ENCODE measurements around the gene CUL1.

CUL1 gene

GRCh38 chr7:148718431-148718830 lies 19.7 kb downstream of the CUL1 start:
- no peak for DNase-seq (ENCODE audit: low spot score)

- no peak for DNase-seq (ENCODE audit: low spot score)
Measured at GRCh38 chr7:148719753-148720152, 21.1 kb downstream of the CUL1 start.

GRCh38 chr7:148720472-148720871 lies 21.8 kb downstream of the CUL1 start:
- DNase-seq (ENCODE audit: low spot score), result no peak

- DNase-seq (ENCODE audit: low spot score), result no peak
Measured at GRCh38 chr7:148721390-148721789, 22.7 kb downstream of the CUL1 start.

- DNase-seq (ENCODE audit: low spot score), result no peak
Measured at GRCh38 chr7:148722340-148723165, 23.9 kb downstream of the CUL1 start.

GRCh38 chr7:148723166-148723559 lies 24.5 kb downstream of the CUL1 start:
- no peak for DNase-seq (ENCODE audit: low spot score)

- no peak for DNase-seq (ENCODE audit: low spot score)
Measured at GRCh38 chr7:148723846-148724245, 25.1 kb downstream of the CUL1 start.

GRCh38 chr7:148726385-148726784 lies 27.7 kb downstream of the CUL1 start:
- DNase-seq (ENCODE audit: low spot score), result no peak

GRCh38 chr7:148727501-148728278 lies 29.0 kb downstream of the CUL1 start:
- DNase-seq (ENCODE audit: low spot score), result no peak

GRCh38 chr7:148729984-148730733 lies 31.5 kb downstream of the CUL1 start:
- no peak for DNase-seq (ENCODE audit: low spot score)

GRCh38 chr7:148732862-148733261 lies 34.2 kb downstream of the CUL1 start:
- DNase-seq (ENCODE audit: low spot score), result no peak

- no peak for DNase-seq (ENCODE audit: low spot score)
Measured at GRCh38 chr7:148733496-148733895, 34.8 kb downstream of the CUL1 start.

- no peak for DNase-seq (ENCODE audit: low spot score)
Measured at GRCh38 chr7:148735141-148735540, 36.4 kb downstream of the CUL1 start.

GRCh38 chr7:148735967-148736366 lies 37.3 kb downstream of the CUL1 start:
- DNase-seq (ENCODE audit: low spot score), result no peak

GRCh38 chr7:148738737-148739535 lies 40.2 kb downstream of the CUL1 start:
- no peak for DNase-seq (ENCODE audit: low spot score)

GRCh38 chr7:148746135-148746534 lies 47.4 kb downstream of the CUL1 start:
- no peak for DNase-seq (ENCODE audit: low spot score)

- DNase-seq (ENCODE audit: low spot score), result peak; percentile 28
Measured at GRCh38 chr7:148747274-148747673, 48.6 kb downstream of the CUL1 start.

GRCh38 chr7:148750442-148751355 lies 52.0 kb downstream of the CUL1 start:
- no peak for DNase-seq (ENCODE audit: low spot score)

- no peak for DNase-seq (ENCODE audit: low spot score)
Measured at GRCh38 chr7:148753224-148753623, 54.5 kb downstream of the CUL1 start.

GRCh38 chr7:148754912-148755311 lies 56.2 kb downstream of the CUL1 start:
- no peak for DNase-seq (ENCODE audit: low spot score)

Data from HuH-7 (cell line).